Measurements from ENCODE around the gene RBM14. TPM values are rescaled to one million over a fixed set of nuclear protein-coding genes. Genes with fewer than 3 reads are reported as not detected.

RBM14 gene
- total RNA-seq, 4 donors from 2014 or later, result 38.3 to 74.2 (median 55.7) TPM

GRCh38 chr11:66643745-66644437 is 27.5 kb downstream of the RBM14 start:
- ATAC-seq (ENCODE audit: low FRiP score), result no peak
- no peak for TF ChIP-seq CTCF (IDR thresholded peaks at IDR 0.05)
- no peak for DNase-seq (ENCODE audit: low spot score)

- DNase-seq (ENCODE audit: low spot score), result no peak
- TF ChIP-seq CTCF (IDR thresholded peaks at IDR 0.05), result no peak
- ATAC-seq (ENCODE audit: low FRiP score), result no peak
Observed at GRCh38 chr11:66646828-66647227, 30.4 kb downstream of the RBM14 start.

GRCh38 chr11:66649903-66650302 is 33.5 kb downstream of the RBM14 start:
- no peak for ATAC-seq (ENCODE audit: low FRiP score)
- no peak for TF ChIP-seq CTCF (IDR thresholded peaks at IDR 0.05)
- DNase-seq (ENCODE audit: low spot score), result no peak

GRCh38 chr11:66651016-66651415 is 34.6 kb downstream of the RBM14 start:
- no peak for ATAC-seq (ENCODE audit: low FRiP score)
- no peak for DNase-seq (ENCODE audit: low spot score)
- TF ChIP-seq CTCF (IDR thresholded peaks at IDR 0.05), result no peak

- no peak for TF ChIP-seq CTCF (IDR thresholded peaks at IDR 0.05)
- ATAC-seq (ENCODE audit: low FRiP score) (no peak), DNase-seq (ENCODE audit: low spot score) (no peak)
Observed at GRCh38 chr11:66652651-66653050, 36.2 kb downstream of the RBM14 start.

GRCh38 chr11:66653123-66653522 is 36.7 kb downstream of the RBM14 start:
- DNase-seq (ENCODE audit: low spot score) (no peak), ATAC-seq (ENCODE audit: low FRiP score) (no peak)
- TF ChIP-seq CTCF (IDR thresholded peaks at IDR 0.05), result no peak

GRCh38 chr11:66659763-66660162 is 43.3 kb downstream of the RBM14 start:
- no peak for ATAC-seq (ENCODE audit: low FRiP score)
- TF ChIP-seq CTCF (IDR thresholded peaks at IDR 0.05), result no peak
- no peak for DNase-seq (ENCODE audit: low spot score)

Measured in omental fat pad (tissue), 4 donors.